Thymus (tissue), 11 donors: ENCODE measurements around the gene C7. TPM values are rescaled to one million over a fixed set of nuclear protein-coding genes. Genes with fewer than 3 reads are reported as not detected.

Experiments
- DNase-seq, 9 donors: peaks; one replicate each; pipeline ENCODE4 v3.0.0-alpha.2; 2013; ENCODE audit warnings: low spot score in 9 of 9, low read depth in 6 of 9, missing footprints in 1 of 9
- H3K27ac ChIP-seq, 2 donors: one replicate each; pipeline ENCODE4 v1.5.1; 2013; ENCODE audit warnings: control low read depth in 1 of 2, low read depth in 1 of 2, low read length in 1 of 2, mild to moderate bottlenecking in 1 of 2, moderate library complexity in 1 of 2
- H3K27me3 ChIP-seq, 2 donors: one replicate each; pipeline ENCODE4 v1.5.1; 2013; ENCODE audit warnings: low read length in 1 of 2; ENCODE audit not compliant: control insufficient read depth in 2 of 2, insufficient read depth in 1 of 2
- H3K36me3 ChIP-seq, 2 donors: one replicate each; pipeline ENCODE4 v1.5.1; 2013; ENCODE audit warnings: low read length in 1 of 2, mild to moderate bottlenecking in 1 of 2, moderate library complexity in 1 of 2; ENCODE audit not compliant: control insufficient read depth in 2 of 2, insufficient read depth in 2 of 2
- H3K4me1 ChIP-seq, 2 donors: one replicate each; pipeline ENCODE4 v1.5.1; 2013; ENCODE audit warnings: low read length in 2 of 2; ENCODE audit not compliant: control insufficient read depth in 2 of 2, insufficient read depth in 2 of 2
- H3K4me3 ChIP-seq, 2 donors: one replicate each; pipeline ENCODE4 v1.5.1; 2013; ENCODE audit warnings: low read length in 2 of 2, control low read depth in 1 of 2, mild to moderate bottlenecking in 1 of 2
- H3K9me3 ChIP-seq, 2 donors: one replicate each; pipeline ENCODE4 v1.5.1; 2013; ENCODE audit warnings: low read length in 1 of 2, mild to moderate bottlenecking in 1 of 2; ENCODE audit not compliant: control insufficient read depth in 2 of 2, insufficient read depth in 1 of 2
- WGBS: extraction: QIAGEN DNeasy Blood & Tissue Kit; methylation state at CpG from one replicate; pipeline ENCODE4 v1.1.7; 2013; 5-methylcytosine and 5-hydroxymethylcytosine counted together
- polyA plus RNA-seq: library from polyadenylated mRNA; stranded (reverse); fragments of 200-250 nt; gene quantifications from one replicate; pipeline ENCODE4 v1.2.3, GENCODE V29; 2013
- total RNA-seq: library from RNA; stranded (reverse); fragments of 120-200 nt; gene quantifications from one replicate; pipeline ENCODE4 v1.2.4, GENCODE V29; 2013
- donor health status: healthy.

The C7 gene
- total and polyA plus RNA-seq, 2 donors: 17.2 to 31.0 TPM

- 35% methylated on average over 2 of the region's 2 CpGs for WGBS
- Histone ChIP-seq H3K27me3 (no peaks in the 10 kb centered on the region), H3K4me1 (no peaks in the 10 kb centered on the region), H3K27ac (no peak overlapping the region), H3K9me3 (no peaks in the 10 kb centered on the region), H3K4me3 (no peak overlapping the region), H3K36me3 (no peaks in the 10 kb centered on the region)
- no peak for DNase-seq
Observed at GRCh38 chr5:40991168-40991980, 82.1 kb downstream of the C7 start.

GRCh38 chr5:40991981-40992559 lies 82.8 kb downstream of the C7 start:
- 81% methylated on average over 5 of the region's 5 CpGs for WGBS
- Histone ChIP-seq H3K36me3 (no peaks in the 10 kb centered on the region), H3K4me3 (no peak overlapping the region), H3K4me1 (no peaks in the 10 kb centered on the region), H3K27ac (no peak overlapping the region), H3K27me3 (no peaks in the 10 kb centered on the region), H3K9me3 (no peaks in the 10 kb centered on the region)
- DNase-seq: no peak

- no peaks in the 10 kb centered on the region for H3K27me3 ChIP-seq
- DNase-seq: no peak
- no peaks in the 10 kb centered on the region for H3K36me3 ChIP-seq
- no peak overlapping the region for H3K4me3 ChIP-seq
- H3K4me1 ChIP-seq: no peaks in the 10 kb centered on the region
- no peaks in the 10 kb centered on the region for H3K9me3 ChIP-seq
- H3K27ac ChIP-seq: no peak overlapping the region
- 96% methylated on average over 5 of the region's 5 CpGs for WGBS
Observed at GRCh38 chr5:40995801-40996586, 86.7 kb downstream of the C7 start.

- WGBS: 83% methylated on average over 1 of the region's 1 CpG
- H3K9me3 ChIP-seq: no peaks in the 10 kb centered on the region
- H3K36me3 ChIP-seq: no peaks in the 10 kb centered on the region
- no peak overlapping the region for H3K4me3 ChIP-seq
- no peaks in the 10 kb centered on the region for H3K4me1 ChIP-seq
- H3K27me3 ChIP-seq: no peaks in the 10 kb centered on the region
- DNase-seq: no peak
- no peak overlapping the region for H3K27ac ChIP-seq
Observed at GRCh38 chr5:40999142-40999541, 89.8 kb downstream of the C7 start.

- H3K9me3 ChIP-seq: no peaks in the 10 kb centered on the region
- H3K4me3 ChIP-seq: no peak overlapping the region
- no peaks in the 10 kb centered on the region for H3K36me3 ChIP-seq
- H3K4me1 ChIP-seq: no peaks in the 10 kb centered on the region
- no peaks in the 10 kb centered on the region for H3K27me3 ChIP-seq
- no peak for DNase-seq
- H3K27ac ChIP-seq: no peak overlapping the region
- WGBS: 95% methylated on average over 4 of the region's 4 CpGs
Observed at GRCh38 chr5:40999966-41000365, 90.7 kb downstream of the C7 start.

DNA sequence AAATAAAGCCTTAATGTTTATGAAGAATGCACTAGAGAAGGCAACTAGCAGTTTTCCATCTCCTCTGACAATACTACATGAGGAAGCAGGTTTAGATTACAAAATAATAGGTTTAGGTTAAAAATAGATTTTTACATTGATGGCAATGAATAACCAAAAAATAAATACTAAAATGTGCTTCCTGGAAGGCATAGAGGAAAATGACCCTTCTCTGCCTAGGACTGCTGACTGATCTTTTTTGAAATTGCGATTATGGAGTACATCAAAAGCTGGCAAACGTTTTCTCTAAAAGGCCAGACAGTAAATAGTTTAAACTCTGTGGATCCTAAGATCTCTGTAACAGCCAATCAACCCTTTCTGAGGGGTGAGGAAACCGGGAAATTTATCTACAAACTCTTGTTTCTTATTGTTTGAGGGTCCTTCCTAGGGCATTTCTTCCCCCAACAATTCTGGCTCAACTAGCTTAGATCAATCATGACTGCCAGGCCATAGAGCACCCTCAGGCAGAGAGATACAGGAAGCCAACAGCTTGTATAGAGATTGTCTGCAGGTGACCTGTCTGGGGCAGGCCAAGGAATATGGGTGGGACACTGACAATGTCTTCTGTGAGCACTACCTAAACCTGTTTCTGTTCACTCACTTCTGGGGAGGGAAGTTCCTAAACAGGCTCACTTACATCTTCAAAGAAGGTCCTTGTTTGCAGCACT lies 94.5 kb downstream of the C7 start:
- no peaks in the 10 kb centered on the region for H3K4me1 ChIP-seq
- H3K27ac ChIP-seq: no peak overlapping the region
- H3K27me3 ChIP-seq: no peaks in the 10 kb centered on the region
- DNase-seq: no peak
- H3K4me3 ChIP-seq: no peak overlapping the region
- H3K36me3 ChIP-seq: no peaks in the 10 kb centered on the region
- 86% methylated on average over 3 of the region's 3 CpGs for WGBS
- peaks cover 0 to 3% of the 10 kb centered on the region in 2 donors for H3K9me3 ChIP-seq

GRCh38 chr5:41004931-41005330 lies 95.6 kb downstream of the C7 start:
- H3K4me3 ChIP-seq: no peak overlapping the region
- no peaks in the 10 kb centered on the region for H3K4me1 ChIP-seq
- H3K27ac ChIP-seq: no peak overlapping the region
- H3K27me3 ChIP-seq: no peaks in the 10 kb centered on the region
- H3K36me3 ChIP-seq: no peaks in the 10 kb centered on the region
- no peak for DNase-seq
- peaks cover 0 to 3% of the 10 kb centered on the region in 2 donors for H3K9me3 ChIP-seq
- WGBS: 91% methylated on average over 7 of the region's 7 CpGs

- 89% methylated on average over 4 of the region's 4 CpGs for WGBS
- no peak overlapping the region for H3K27ac ChIP-seq
- no peaks in the 10 kb centered on the region for H3K27me3 ChIP-seq
- H3K9me3 ChIP-seq: peaks cover 0 to 3% of the 10 kb centered on the region in 2 donors
- no peak for DNase-seq
- no peaks in the 10 kb centered on the region for H3K36me3 ChIP-seq
- no peaks in the 10 kb centered on the region for H3K4me1 ChIP-seq
- no peak overlapping the region for H3K4me3 ChIP-seq
Observed at GRCh38 chr5:41009232-41009631, 99.9 kb downstream of the C7 start.
